DND-41 (cell line): ENCODE results near the gene ZBTB42.

ENCODE experiments used
- ATAC-seq: fragments of 200-7000 bp; cut with Tn5 transposase; 3 replicates; pipeline ENCODE4 v1.9.1; 2021; ENCODE audit warnings: low read depth; ENCODE audit not compliant: insufficient read depth
- DNase-seq: peaks from one replicate; pipeline ENCODE4 v3.0.0-alpha.2; 2020
- H2AFZ ChIP-seq: 2 replicates; pipeline ENCODE4 v1.6.0; 2012; ENCODE audit warnings: low read depth, low read length
- H3K27ac ChIP-seq: 2 replicates; pipeline ENCODE4 v1.5.1; 2012; ENCODE audit warnings: low read length, inconsistent platforms
- H3K27me3 ChIP-seq: fragments of 200-600 bp; sonication (generic); 2 replicates; pipeline ENCODE4 v1.6.0; 2012; ENCODE audit warnings: low read length, mild to moderate bottlenecking, inconsistent platforms; ENCODE audit not compliant: insufficient read depth, poor library complexity
- H3K36me3 ChIP-seq: 2 replicates; pipeline ENCODE4 v1.5.1; 2012; ENCODE audit warnings: low read length, inconsistent platforms; ENCODE audit not compliant: insufficient read depth
- H3K4me1 ChIP-seq: 2 replicates; pipeline ENCODE4 v1.5.1; 2012; ENCODE audit warnings: mild to moderate bottlenecking, low read length; ENCODE audit not compliant: insufficient read depth
- H3K4me2 ChIP-seq: 2 replicates; pipeline ENCODE4 v1.6.0; 2012; ENCODE audit warnings: mild to moderate bottlenecking, moderate library complexity, low read length, inconsistent platforms; ENCODE audit not compliant: insufficient read depth
- H3K4me3 ChIP-seq, 2 experiments: fragments of 200-600 bp in 1 of 2; shearing (Covaris generic) in 1 of 2; 2 replicates each; pipeline ENCODE4 v1.5.1; 2012 to 2016; ENCODE audit warnings: inconsistent platforms in 2 of 2, low read length in 2 of 2, mild to moderate bottlenecking in 2 of 2, low read depth in 1 of 2, moderate library complexity in 1 of 2
- H3K79me2 ChIP-seq: 2 replicates; pipeline ENCODE4 v1.6.0; 2012; ENCODE audit warnings: low read length, inconsistent platforms; ENCODE audit not compliant: insufficient read depth
- H3K9ac ChIP-seq: 2 replicates; pipeline ENCODE4 v1.6.0; 2012; ENCODE audit warnings: low read depth, mild to moderate bottlenecking, inconsistent platforms, low read length, moderate library complexity
- H3K9me3 ChIP-seq: 2 replicates; pipeline ENCODE4 v1.5.1; 2012; ENCODE audit warnings: low read length, moderate library complexity, mild to moderate bottlenecking, inconsistent platforms; ENCODE audit not compliant: insufficient read depth, severe bottlenecking
- H4K20me1 ChIP-seq: 2 replicates; pipeline ENCODE4 v1.6.0; 2012; ENCODE audit warnings: low read length; ENCODE audit not compliant: insufficient read depth
- CTCF ChIP-seq: IDR thresholded peaks from 2 replicates; pipeline ENCODE4 v1.5.1; 2012; ENCODE audit warnings: borderline replicate concordance, low read length, moderate library complexity, mild to moderate bottlenecking; ENCODE audit not compliant: poor library complexity, severe bottlenecking; ENCODE audit errors: extremely low read depth
- EZH2 ChIP-seq: IDR thresholded peaks from 3 replicates; pipeline ENCODE4 v1.6.1; 2012; ENCODE audit warnings: borderline replicate concordance, low read depth, mild to moderate bottlenecking, moderate library complexity, low read length, inconsistent platforms; ENCODE audit not compliant: severe bottlenecking

Gene ZBTB42

GRCh38 chr14:104778694-104779331 is 22.1 kb upstream of the ZBTB42 start:
- H3K4me2 ChIP-seq, result no peak overlapping the region

DNA sequence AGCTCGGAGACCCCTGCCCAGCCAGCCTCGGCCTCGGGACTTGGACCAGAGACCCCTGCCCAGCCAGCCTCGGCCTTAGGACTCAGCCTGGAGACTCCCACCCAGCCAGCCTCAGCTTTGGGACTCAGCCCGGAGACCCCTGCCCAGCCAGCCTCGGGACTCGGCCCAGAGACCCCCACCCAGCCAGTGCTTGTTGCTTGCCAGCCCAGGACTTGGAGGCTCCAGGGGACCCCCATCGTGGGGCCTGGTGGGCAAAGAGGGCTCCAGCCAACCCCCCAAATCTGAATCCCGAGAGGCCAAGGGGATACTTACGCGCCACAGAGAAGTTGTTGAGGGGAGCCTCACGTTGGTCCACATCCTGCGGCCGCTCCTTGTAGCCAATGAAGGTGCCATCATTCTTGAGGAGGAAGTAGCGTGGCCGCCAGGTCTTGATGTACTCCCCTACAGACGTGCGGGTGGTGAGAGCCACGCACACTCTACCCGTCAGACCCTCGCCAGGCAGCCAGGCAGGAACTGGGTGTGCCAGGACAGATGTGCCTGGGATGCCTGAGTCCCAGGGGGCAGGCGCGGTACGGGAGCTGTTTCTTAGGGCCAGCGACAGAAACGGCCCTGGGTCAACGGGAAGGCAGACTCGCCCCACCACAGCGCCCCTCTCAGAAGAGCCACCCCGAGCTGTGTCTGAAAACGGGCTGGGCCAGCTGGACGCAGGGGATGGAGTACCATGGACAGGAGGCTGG is 21.0 kb upstream of the ZBTB42 start:
- H2AFZ ChIP-seq, result no peak overlapping the region
- no peak for TF ChIP-seq EZH2
- peaks cover 93% of the 10 kb centered on the region for H4K20me1 ChIP-seq
- H3K9me3 ChIP-seq, result no peaks in the 10 kb centered on the region
- H3K79me2 ChIP-seq, result peaks cover 45% of the 10 kb centered on the region
- no peak for ATAC-seq
- no peak overlapping the region for H3K4me2 ChIP-seq
- no peaks in the 10 kb centered on the region for H3K27me3 ChIP-seq
- peaks cover 93% of the 10 kb centered on the region for H3K36me3 ChIP-seq
- no peak overlapping the region for H3K9ac ChIP-seq
- no peaks in the 10 kb centered on the region for H3K4me1 ChIP-seq
- H3K27ac ChIP-seq, result no peak overlapping the region
- DNase-seq, result no peak
- no peak overlapping the region for H3K4me3 ChIP-seq

More at GRCh38 chr14:104778694-104779331, 22.1 kb upstream of the ZBTB42 start:
- Histone ChIP-seq H2AFZ (no peak overlapping the region), H3K9me3 (no peaks in the 10 kb centered on the region), H4K20me1 (peaks cover 86% of the 10 kb centered on the region), H3K79me2 (peaks cover 34% of the 10 kb centered on the region), H3K36me3 (peaks cover 93% of the 10 kb centered on the region), H3K27ac (no peak overlapping the region), H3K4me1 (no peaks in the 10 kb centered on the region), H3K4me3 (no peak overlapping the region), H3K27me3 (no peaks in the 10 kb centered on the region), H3K9ac (no peak overlapping the region)
- ATAC-seq (no peak; the same call in 2 of the 3 replicates), DNase-seq (no peak)
- TF ChIP-seq CTCF, result no peak
- TF ChIP-seq EZH2, result no peak

DNA sequence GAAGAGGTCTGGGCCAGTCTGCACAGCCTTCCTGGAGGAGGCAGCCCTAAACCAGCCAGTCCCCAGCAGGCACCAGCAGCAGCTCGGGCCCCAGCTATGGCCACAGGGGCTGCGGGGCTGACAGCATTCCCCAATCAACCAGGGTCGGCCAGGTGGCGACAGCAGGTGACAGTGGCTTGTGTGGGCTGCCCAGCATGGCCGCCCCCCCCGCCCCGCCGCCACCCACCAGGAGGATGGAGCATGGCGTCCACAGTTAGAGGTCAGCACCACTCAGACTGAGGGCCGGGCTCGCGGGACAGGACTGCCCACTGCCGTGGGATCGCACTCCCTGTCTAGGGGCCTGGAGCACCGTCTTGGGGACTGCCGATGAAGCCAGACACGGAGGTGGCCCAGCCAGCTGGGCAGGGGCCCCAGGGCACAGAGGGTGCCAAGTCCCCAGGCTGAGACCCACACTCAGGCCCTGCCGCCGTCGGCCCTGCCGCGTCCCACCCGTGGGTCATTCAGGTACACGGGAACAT is 20.3 kb upstream of the ZBTB42 start:
- H3K9ac ChIP-seq, result no peak overlapping the region
- H3K9me3 ChIP-seq, result no peaks in the 10 kb centered on the region
- TF ChIP-seq CTCF (no peak), EZH2 (no peak)
- no peaks in the 10 kb centered on the region for H3K27me3 ChIP-seq
- no peak overlapping the region for H3K4me3 ChIP-seq
- DNase-seq (no peak), ATAC-seq (no peak)
- peaks cover 93% of the 10 kb centered on the region for H3K36me3 ChIP-seq
- H3K4me2 ChIP-seq, result no peak overlapping the region
- no peak overlapping the region for H2AFZ ChIP-seq
- H3K4me1 ChIP-seq, result no peaks in the 10 kb centered on the region
- H3K79me2 ChIP-seq, result peaks cover 50% of the 10 kb centered on the region
- H3K27ac ChIP-seq, result no peak overlapping the region
- peaks cover 91% of the 10 kb centered on the region for H4K20me1 ChIP-seq
